NCI-H2196 (cell line): ENCODE measurements around the gene TICAM2.
"Not testable (repeated sequence)": the region's sequence is repeated elsewhere in the genome, so short reads cannot be mapped to it uniquely, and the experiment has no call there.

Source experiments
- DNase-seq: peaks from one replicate; lab custom pipeline; 2025; ENCODE audit not compliant: unreplicated experiment; lab: John Stamatoyannopoulos, UW

Gene TICAM2, protein sequence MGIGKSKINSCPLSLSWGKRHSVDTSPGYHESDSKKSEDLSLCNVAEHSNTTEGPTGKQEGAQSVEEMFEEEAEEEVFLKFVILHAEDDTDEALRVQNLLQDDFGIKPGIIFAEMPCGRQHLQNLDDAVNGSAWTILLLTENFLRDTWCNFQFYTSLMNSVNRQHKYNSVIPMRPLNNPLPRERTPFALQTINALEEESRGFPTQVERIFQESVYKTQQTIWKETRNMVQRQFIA

GRCh38 chr5:115601701-115602590 lies at the start of gene TICAM2:
Gene TICAM2, minus strand, starts transcription at chr5:115602479. Its CDS starts 21,223 bp downstream, at chr5:115581256.
- DNase-seq = peak; percentile 28

DNA sequence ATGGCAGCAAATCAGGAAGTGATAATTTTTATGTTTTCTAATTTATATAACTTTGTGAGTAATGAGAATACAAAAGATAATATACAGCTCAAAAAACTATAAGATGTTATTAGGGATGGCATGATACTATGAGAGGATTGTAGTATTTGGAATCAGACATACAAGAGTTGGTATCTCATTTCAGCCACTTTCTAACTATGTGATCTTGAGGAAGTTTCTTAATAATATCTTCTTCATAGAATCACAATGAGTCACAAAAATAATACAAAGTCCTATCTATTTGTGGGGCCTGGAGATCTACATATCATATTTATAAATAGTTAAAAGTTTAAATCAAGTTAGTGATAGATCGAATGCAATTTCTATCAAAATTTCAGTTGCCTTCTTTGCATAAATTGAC lies 47.3 kb upstream of the TICAM2 start:
- DNase-seq = no peak

GRCh38 chr5:115648056-115648455 lies 45.8 kb upstream of the TICAM2 start:
- DNase-seq = no peak

- not testable (repeated sequence) for DNase-seq
Measured at GRCh38 chr5:115645386-115645785, 43.1 kb upstream of the TICAM2 start.

DNA sequence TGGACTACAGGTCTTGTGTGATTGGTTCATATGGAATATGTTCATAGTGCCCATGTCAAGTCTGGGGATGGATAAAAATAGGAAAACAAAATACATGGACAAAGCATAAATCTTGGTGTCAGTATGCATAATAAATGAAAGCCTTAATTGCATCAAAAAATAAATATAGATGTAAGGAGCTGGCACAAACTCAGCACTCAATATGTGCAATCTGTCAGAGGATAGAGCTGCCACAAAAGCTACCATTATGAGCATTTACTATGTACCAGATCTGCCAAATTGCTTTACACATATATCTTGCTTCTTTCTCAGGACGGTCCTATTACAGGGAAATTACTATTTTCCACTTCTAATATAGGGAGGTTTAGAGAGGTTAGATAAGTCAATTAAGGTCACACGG lies 41.8 kb upstream of the TICAM2 start:
- no peak for DNase-seq

GRCh38 chr5:115641948-115642347 lies 39.7 kb upstream of the TICAM2 start:
- no peak for DNase-seq

- no peak for DNase-seq
Measured at GRCh38 chr5:115640274-115640673, 38.0 kb upstream of the TICAM2 start.

- no peak for DNase-seq
Measured at GRCh38 chr5:115639377-115639776, 37.1 kb upstream of the TICAM2 start.

- no peak for DNase-seq
Measured at GRCh38 chr5:115637507-115637906, 35.2 kb upstream of the TICAM2 start.

DNA sequence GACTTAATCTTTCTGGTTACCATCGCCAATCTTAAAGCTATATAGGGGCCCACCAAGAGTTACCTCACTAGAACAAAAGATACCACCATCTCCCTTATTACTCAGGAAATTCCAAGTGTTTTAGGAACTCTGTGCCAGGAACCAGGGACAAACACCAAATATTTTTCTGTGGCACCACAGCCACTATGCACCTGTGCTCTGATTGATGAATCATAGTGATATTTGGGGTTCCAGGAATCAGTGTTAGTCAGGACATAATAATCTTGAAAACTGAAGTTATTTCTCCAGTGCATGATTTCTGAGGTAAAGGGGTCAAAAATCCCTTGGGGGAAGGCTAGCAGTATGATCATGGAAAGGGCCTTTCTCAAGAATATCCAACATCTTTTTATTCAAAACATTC lies 33.7 kb upstream of the TICAM2 start:
- DNase-seq = no peak

DNA sequence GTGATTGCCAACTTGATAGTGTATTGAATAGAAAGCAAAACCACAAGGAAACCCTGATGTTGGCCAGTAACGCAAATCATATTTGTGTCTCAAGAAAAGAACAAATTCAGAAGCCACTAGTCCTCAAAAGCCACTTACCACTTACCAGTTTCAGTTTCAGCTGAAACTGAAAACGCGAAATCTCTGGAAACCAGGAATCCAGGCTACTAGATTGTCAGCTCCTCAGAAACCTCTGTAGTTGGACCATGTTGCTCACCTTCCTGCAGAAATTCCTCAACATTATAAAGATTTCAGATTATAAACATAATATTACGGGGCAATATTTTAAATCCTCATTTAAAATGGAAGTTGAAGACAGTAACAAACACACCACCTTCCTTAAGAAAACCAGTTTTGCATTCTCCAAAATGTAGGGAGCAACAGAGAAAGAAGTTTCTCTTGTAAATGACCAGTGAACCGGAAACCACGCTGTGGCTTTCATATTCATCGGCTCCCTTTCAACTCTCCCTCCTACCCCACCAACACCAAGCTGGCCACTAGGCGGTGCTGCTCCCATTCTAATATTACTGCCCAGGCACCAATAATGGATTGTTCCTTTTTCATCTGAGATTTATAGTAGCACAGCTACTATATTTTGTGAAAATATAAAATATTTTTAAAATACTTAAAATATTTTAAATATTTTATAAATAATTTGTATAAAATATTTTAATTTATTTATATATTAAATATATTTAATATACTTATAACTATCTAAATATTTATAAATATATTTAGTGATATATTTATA lies 32.3 kb upstream of the TICAM2 start:
- peak; percentile 83 for DNase-seq

- DNase-seq = no peak
Measured at GRCh38 chr5:115629903-115630302, 27.6 kb upstream of the TICAM2 start.

GRCh38 chr5:115627295-115627865 lies 25.1 kb upstream of the TICAM2 start:
- DNase-seq = no peak

DNA sequence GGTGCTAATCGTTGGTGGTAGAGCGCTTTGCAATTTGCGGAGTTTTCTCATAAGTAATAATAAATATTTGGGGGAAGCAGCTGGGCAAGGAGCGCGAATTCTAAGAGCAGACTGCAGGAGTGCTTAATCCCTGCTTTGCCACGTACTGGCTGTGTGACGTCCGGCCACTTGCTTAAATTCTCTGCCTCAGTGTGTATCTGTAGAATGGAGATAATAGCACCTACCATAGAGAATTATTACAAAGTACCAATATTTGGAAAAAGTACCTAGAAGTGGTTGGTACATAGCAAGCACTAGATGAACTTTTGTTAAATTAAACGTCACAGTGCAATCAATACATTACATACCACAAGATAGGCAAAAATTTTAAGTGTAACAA lies 24.2 kb upstream of the TICAM2 start:
- no peak for DNase-seq

- DNase-seq = peak; percentile 95
Measured at GRCh38 chr5:115625579-115626444, 23.5 kb upstream of the TICAM2 start, which contains the start of gene TMED7. Gene TMED7, minus strand, starts transcription at chr5:115626036. Its CDS starts 244 bp downstream, at chr5:115625792.

DNA sequence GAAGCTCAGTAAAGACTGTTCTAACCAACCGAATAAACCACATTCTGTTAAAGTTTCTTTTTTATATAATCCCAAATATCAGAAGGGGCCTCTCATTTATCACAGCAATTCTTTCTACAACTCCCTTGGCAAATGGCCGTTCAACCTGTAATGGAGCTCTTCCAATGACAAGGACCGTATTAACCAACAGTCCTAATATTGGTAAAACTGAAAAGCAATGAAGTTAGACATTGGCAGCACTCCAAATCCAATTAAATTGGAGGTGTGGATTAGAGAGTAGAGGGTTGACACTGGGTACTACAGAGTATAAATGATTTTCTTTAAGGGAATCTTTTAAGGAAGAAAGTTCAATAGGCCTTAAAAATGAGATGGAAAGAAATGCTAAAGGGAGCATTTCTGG lies 22.7 kb upstream of the TICAM2 start:
- DNase-seq = no peak

DNA sequence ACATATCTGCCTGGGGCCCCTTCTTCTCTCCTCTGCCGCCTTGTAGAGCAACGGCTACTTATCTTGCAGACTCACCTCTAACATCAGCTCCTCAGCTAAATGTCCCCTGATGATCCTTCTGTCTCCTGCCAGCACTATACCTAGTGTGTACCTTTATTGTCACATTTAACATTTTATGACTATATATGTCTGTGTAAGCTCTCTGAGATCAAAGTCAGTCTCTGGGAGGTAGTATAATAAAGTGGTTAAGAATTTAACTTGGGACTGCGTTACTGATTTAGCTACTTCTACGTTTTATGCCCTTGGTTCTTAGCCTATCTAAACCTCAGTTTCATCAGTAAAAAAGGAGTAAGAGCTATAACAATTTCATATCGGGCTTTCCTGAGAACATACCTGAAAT lies 21.4 kb upstream of the TICAM2 start:
- no peak for DNase-seq

- no peak for DNase-seq
Measured at GRCh38 chr5:115621365-115621900, 19.2 kb upstream of the TICAM2 start.

- no peak for DNase-seq
Measured at GRCh38 chr5:115616892-115617291, 14.6 kb upstream of the TICAM2 start.

DNA sequence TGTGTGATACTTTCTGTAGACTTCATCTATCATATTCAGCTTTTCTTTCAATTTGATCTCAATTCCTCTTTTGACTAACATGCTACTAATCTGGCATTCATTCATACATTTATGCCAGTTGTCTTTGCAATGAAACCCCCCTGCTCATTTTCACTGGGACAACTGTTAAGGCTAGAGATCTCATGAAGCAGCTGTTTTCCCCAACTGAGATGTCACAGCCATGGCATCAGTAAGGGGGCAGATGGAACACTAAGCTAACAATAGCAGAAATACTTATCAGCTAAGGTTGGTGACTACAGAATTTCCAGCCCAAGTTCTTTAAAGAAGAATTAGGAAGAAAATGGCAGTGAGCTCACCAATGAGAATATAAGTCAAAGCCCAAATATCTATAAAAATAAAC lies 14.2 kb upstream of the TICAM2 start:
- no peak for DNase-seq
